GM13976 (cell line): ENCODE measurements around the gene MAN1B1.

Experiments used
- DNase-seq: peaks from one replicate; pipeline ENCODE4 v3.0.0; 2012; ENCODE audit warnings: low spot score
- in situ Hi-C: fragments of 300-500 bp; cut with MboI; formaldehyde crosslinking; loops from one replicate; pipeline ENCODE4 v1.12.0; 2022; ENCODE audit warnings: low sequenced_read_pairs, mixed read lengths, inconsistent platforms; ENCODE audit not compliant: unreplicated experiment
- TF ChIP-seq, protein P1 (sequence below): IDR thresholded peaks from 2 replicates; pipeline ENCODE4 v1.5.1; 2012; ENCODE audit warnings: borderline replicate concordance, mild to moderate bottlenecking; ENCODE audit not compliant: insufficient read depth; ENCODE audit errors: extremely low read depth, missing control alignments, control extremely low read depth

Gene MAN1B1

DNA sequence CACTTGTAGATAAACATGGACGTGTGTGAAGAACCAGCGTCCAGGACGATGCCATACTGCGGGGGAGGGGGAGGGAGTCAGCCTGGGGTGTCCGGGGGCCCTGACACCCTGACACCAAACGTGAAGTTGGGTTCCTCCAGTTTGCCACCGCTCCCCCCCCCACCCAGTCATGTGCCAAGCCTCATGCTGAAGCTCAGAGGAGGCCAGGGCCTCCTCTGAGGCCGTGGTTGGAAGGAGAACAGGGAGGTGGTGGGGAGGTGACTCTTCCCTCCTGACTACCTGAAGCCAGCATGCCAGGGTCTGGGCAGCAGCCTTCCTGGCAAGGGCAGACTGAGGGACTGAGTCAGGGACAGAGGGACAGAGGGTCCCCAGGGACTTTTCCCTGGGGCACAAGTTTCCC lies 34.5 kb upstream of the MAN1B1 start:
- TF ChIP-seq, protein P1, sequence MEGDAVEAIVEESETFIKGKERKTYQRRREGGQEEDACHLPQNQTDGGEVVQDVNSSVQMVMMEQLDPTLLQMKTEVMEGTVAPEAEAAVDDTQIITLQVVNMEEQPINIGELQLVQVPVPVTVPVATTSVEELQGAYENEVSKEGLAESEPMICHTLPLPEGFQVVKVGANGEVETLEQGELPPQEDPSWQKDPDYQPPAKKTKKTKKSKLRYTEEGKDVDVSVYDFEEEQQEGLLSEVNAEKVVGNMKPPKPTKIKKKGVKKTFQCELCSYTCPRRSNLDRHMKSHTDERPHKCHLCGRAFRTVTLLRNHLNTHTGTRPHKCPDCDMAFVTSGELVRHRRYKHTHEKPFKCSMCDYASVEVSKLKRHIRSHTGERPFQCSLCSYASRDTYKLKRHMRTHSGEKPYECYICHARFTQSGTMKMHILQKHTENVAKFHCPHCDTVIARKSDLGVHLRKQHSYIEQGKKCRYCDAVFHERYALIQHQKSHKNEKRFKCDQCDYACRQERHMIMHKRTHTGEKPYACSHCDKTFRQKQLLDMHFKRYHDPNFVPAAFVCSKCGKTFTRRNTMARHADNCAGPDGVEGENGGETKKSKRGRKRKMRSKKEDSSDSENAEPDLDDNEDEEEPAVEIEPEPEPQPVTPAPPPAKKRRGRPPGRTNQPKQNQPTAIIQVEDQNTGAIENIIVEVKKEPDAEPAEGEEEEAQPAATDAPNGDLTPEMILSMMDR, result no peak
- in situ Hi-C loops, result no loop called here
- DNase-seq, result no peak

GRCh38 chr9:137052998-137053943 lies 33.5 kb upstream of the MAN1B1 start:
- TF ChIP-seq, protein P1, result no peak
- in situ Hi-C loops, result no loop called here
- no peak for DNase-seq

DNA sequence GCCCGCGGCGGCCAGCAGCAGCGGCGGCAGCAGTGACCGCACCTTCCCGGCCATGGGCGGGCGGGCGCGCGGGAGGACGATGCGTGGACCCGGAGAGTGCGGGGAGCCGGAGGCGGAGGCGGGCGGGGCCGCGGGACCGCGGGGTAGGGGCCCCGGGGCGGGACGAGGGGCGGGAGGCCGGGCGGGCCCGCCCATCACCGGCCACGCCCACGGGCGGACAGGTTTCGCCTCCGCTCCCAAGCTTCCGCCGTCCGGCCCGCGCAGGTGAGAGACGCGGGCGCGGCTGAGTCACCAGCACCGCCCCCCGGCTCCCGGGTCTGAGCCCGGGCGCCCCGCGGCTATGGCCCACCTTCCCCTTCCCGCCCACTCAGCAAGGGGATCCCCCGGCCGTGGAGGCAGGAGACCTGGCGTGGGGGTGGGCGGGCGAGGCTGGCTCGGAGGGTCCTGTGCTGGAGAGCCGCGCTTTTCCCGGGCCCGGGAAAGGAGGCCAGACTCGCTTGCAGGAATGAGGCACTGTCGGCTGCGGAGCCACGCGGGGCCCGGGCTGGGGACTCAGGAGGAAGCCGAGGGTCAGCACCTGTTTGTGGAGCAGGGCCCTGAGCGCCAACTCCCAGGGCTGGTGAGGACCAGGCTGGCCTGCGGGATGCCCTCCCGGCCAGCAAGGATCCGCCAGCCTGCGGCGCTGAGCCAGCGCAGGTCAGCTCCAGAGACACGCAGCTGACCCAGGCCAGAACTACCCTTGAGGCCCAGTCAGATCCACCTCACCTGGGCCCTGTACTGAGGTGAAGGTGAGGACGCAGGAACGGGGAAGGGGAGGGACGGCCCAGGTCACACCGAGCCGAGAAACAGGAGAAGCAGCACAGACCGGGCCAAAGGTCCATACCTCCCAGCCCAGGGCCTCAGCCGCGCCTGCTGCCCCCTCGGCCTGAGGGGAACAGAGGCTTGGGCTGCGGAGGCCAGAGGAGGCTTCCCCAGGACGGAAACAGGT lies 32.5 kb upstream of the MAN1B1 start, which contains the start of gene ENTPD2:
ENTPD2 (minus strand) TSS at position 118 of the 988 bp plus-strand sequence; CDS start at position 54, 64 bp downstream.
- TF ChIP-seq, protein P1, result no peak
- peak; percentile 78 for DNase-seq
- in situ Hi-C loops, result no loop called here

DNA sequence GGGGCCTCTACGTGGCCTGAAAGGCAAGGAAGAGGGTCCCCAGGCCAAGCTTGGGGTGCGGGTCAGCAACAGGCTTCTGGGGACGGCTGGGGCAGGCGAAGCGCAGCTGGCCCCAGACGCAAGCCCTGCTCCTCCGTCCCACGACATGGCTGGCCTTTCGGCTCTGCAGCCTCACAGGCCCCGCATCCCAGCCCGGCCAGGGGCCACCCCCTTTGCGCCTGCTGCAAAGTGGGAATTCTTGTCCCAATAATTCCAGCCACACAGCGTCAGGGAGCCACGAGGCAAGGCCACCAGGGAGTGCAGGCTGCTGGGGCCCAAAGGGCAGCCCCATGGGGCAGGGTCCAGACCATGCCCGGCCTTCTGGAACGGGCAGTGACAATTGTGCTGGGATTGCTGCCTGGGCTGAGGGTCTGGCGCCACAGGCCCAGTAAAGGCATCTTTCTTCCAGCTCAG lies 31.8 kb upstream of the MAN1B1 start:
- in situ Hi-C loops, result no loop called here
- TF ChIP-seq, protein P1, result no peak
- no peak for DNase-seq

DNA sequence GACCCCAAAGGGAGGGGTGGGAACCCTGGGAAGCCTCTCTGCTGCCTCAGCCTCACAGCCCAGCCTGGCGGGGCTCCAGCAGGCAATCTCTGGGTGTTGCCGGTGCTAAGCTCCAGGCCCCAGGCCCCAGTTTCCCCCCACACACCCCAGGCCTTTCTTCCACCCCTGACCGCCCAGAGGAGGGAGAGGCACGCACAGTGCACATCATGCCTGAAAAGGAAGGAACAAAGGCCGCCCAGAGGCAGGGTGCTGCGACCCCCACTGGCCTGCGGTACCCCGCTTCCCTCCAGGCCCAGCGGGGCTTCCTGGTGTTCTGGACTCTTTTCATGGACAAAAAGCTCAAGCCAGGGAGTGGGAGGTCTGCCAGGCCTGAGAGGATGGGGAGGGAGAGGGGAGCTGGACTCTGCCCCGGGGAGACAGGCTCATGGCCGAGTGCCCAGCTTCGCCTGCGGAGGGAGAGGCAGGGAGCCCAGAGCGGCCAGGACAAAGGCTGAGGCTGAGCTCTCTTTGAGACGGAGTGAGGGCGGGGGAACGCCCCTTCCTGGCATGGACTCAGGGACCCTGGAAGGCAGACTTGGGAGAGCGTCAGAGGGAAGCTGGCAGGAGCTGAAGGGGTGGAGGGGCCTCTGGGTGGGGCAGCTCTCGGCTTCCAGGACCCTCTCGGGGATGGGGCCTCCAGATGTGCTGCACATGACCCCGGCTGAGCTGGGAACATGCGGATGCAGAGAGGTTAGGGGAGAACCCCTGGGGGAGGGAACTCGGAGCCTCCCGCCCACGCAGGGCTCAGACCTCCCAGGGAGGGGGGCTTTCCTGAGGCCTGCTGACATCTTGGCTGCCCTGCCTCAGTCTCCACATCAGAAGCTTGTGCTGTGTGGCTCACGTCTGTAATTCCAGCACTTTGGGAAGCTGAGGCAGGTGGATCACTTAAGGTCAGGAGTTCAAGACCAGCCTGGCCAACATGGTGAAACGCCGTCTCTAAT lies 31.1 kb upstream of the MAN1B1 start:
- in situ Hi-C loops, result no loop called here
- TF ChIP-seq, protein P1, result no peak
- DNase-seq, result no peak
